ENCODE results near the gene ATL2. TPM values are rescaled to one million over a fixed set of nuclear protein-coding genes. Genes with fewer than 3 reads are reported as not detected.

ATL2 gene
- total and polyA plus RNA-seq, 2 experiments from 2014 or later = 28.0 to 72.4 TPM

GRCh38 chr2:38394903-38395341, 17.8 kb upstream of the ATL2 start:
- Histone ChIP-seq H2AFZ (no peak overlapping the region), H3K9me2 (replicated peaks; ENCODE audit: insufficient read depth) (no peaks in the 10 kb centered on the region), H3K27me3 (no peaks in the 10 kb centered on the region), H3K27ac (no peak overlapping the region), H4K20me1 (ENCODE audit: insufficient read depth, poor library complexity, severe bottlenecking) (no peaks in the 10 kb centered on the region), H3K9me3 (ENCODE audit: low read depth) (no peaks in the 10 kb centered on the region), H3K36me3 (replicated peaks; ENCODE audit: insufficient read depth, low read depth) (no peaks in the 10 kb centered on the region), H3K4me1 (ENCODE audit: insufficient read depth) (no peaks in the 10 kb centered on the region), H3K79me2 (no peaks in the 10 kb centered on the region), H3K4me3 (no peak overlapping the region), H3K4me2 (no peak overlapping the region)
- TF ChIP-seq EZH2phosphoT487 (IDR thresholded peaks at IDR 0.05; ENCODE audit: low read depth, severe bottlenecking, unreplicated experiment) = no peak
- TF ChIP-seq, protein P1, sequence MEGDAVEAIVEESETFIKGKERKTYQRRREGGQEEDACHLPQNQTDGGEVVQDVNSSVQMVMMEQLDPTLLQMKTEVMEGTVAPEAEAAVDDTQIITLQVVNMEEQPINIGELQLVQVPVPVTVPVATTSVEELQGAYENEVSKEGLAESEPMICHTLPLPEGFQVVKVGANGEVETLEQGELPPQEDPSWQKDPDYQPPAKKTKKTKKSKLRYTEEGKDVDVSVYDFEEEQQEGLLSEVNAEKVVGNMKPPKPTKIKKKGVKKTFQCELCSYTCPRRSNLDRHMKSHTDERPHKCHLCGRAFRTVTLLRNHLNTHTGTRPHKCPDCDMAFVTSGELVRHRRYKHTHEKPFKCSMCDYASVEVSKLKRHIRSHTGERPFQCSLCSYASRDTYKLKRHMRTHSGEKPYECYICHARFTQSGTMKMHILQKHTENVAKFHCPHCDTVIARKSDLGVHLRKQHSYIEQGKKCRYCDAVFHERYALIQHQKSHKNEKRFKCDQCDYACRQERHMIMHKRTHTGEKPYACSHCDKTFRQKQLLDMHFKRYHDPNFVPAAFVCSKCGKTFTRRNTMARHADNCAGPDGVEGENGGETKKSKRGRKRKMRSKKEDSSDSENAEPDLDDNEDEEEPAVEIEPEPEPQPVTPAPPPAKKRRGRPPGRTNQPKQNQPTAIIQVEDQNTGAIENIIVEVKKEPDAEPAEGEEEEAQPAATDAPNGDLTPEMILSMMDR (IDR thresholded peaks at IDR 0.05; ENCODE audit: poor library complexity) = no peak
- no peak for TF ChIP-seq EZH2 (IDR thresholded peaks at IDR 0.05; ENCODE audit: borderline replicate concordance)
- WGBS (ENCODE audit: low lambda C conversion rate, missing lambda C conversion rate) = 63% methylated on average over 5 of the region's 5 CpGs
- DNase-seq (ENCODE audit: low spot score) = no peak

DNA sequence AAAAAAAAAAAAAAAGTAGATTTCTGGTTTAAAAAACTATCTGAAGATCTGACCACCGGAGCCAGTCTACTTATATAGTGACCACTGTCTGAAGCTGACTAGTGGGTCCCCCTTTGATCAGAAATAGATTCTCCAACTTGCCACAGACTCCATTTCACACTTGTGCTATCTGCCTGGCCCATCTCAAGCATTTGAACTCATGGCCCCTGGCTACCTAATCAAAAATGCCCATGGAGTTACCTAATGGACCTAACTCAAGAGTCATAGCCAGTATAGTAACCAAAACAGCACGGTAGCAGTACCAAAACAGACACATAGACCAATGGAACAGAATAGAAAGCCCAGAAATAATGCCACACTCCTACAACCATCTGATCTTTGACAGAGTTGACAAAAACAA, 17.0 kb upstream of the ATL2 start:
- no peaks in the 10 kb centered on the region for H3K9me2 ChIP-seq (replicated peaks; ENCODE audit: insufficient read depth)
- no peak overlapping the region for H2AFZ ChIP-seq
- no peaks in the 10 kb centered on the region for H3K79me2 ChIP-seq
- H3K27ac ChIP-seq = no peak overlapping the region
- H3K4me2 ChIP-seq = no peak overlapping the region
- no peaks in the 10 kb centered on the region for H3K4me1 ChIP-seq (ENCODE audit: insufficient read depth)
- no peak for DNase-seq (ENCODE audit: low spot score)
- WGBS (ENCODE audit: low lambda C conversion rate, missing lambda C conversion rate) = 93% methylated on average over 2 of the region's 2 CpGs
- TF ChIP-seq, protein P1 (IDR thresholded peaks at IDR 0.05; ENCODE audit: poor library complexity) = no peak
- no peak for TF ChIP-seq EZH2 (IDR thresholded peaks at IDR 0.05; ENCODE audit: borderline replicate concordance)
- no peak for TF ChIP-seq EZH2phosphoT487 (IDR thresholded peaks at IDR 0.05; ENCODE audit: low read depth, severe bottlenecking, unreplicated experiment)
- H3K9me3 ChIP-seq (ENCODE audit: low read depth) = no peaks in the 10 kb centered on the region
- H4K20me1 ChIP-seq (ENCODE audit: insufficient read depth, poor library complexity, severe bottlenecking) = no peaks in the 10 kb centered on the region
- H3K4me3 ChIP-seq = no peak overlapping the region
- no peaks in the 10 kb centered on the region for H3K27me3 ChIP-seq
- no peaks in the 10 kb centered on the region for H3K36me3 ChIP-seq (replicated peaks; ENCODE audit: insufficient read depth, low read depth)

- WGBS (ENCODE audit: low lambda C conversion rate, missing lambda C conversion rate) = 68% methylated on average over 3 of the region's 3 CpGs
- DNase-seq (ENCODE audit: low spot score) = no peak
- Histone ChIP-seq H3K27ac (no peak overlapping the region), H3K36me3 (replicated peaks; ENCODE audit: insufficient read depth, low read depth) (no peaks in the 10 kb centered on the region), H3K79me2 (no peaks in the 10 kb centered on the region), H3K9me3 (ENCODE audit: low read depth) (no peaks in the 10 kb centered on the region), H2AFZ (no peak overlapping the region), H4K20me1 (ENCODE audit: insufficient read depth, poor library complexity, severe bottlenecking) (no peaks in the 10 kb centered on the region), H3K4me3 (no peak overlapping the region), H3K27me3 (no peaks in the 10 kb centered on the region), H3K4me2 (no peak overlapping the region), H3K4me1 (ENCODE audit: insufficient read depth) (no peaks in the 10 kb centered on the region), H3K9me2 (replicated peaks; ENCODE audit: insufficient read depth) (no peaks in the 10 kb centered on the region)
- no peak for TF ChIP-seq EZH2 (IDR thresholded peaks at IDR 0.05; ENCODE audit: borderline replicate concordance)
- no peak for TF ChIP-seq EZH2phosphoT487 (IDR thresholded peaks at IDR 0.05; ENCODE audit: low read depth, severe bottlenecking, unreplicated experiment)
- TF ChIP-seq, protein P1 (IDR thresholded peaks at IDR 0.05; ENCODE audit: poor library complexity) = no peak
Observed at GRCh38 chr2:38390947-38391346, 13.9 kb upstream of the ATL2 start.

GRCh38 chr2:38387887-38388286, 10.8 kb upstream of the ATL2 start:
- Histone ChIP-seq H3K4me3 (no peak overlapping the region), H2AFZ (no peak overlapping the region), H4K20me1 (ENCODE audit: insufficient read depth, poor library complexity, severe bottlenecking) (no peaks in the 10 kb centered on the region), H3K9me3 (ENCODE audit: low read depth) (no peaks in the 10 kb centered on the region), H3K9me2 (replicated peaks; ENCODE audit: insufficient read depth) (no peaks in the 10 kb centered on the region), H3K79me2 (no peaks in the 10 kb centered on the region), H3K27ac (no peak overlapping the region), H3K36me3 (replicated peaks; ENCODE audit: insufficient read depth, low read depth) (no peaks in the 10 kb centered on the region), H3K4me2 (no peak overlapping the region), H3K27me3 (no peaks in the 10 kb centered on the region), H3K4me1 (ENCODE audit: insufficient read depth) (peaks cover 12% of the 10 kb centered on the region)
- TF ChIP-seq EZH2phosphoT487 (IDR thresholded peaks at IDR 0.05; ENCODE audit: low read depth, severe bottlenecking, unreplicated experiment) (no peak), EZH2 (IDR thresholded peaks at IDR 0.05; ENCODE audit: borderline replicate concordance) (no peak)
- TF ChIP-seq, protein P1 (IDR thresholded peaks at IDR 0.05; ENCODE audit: poor library complexity) = no peak
- DNase-seq (ENCODE audit: low spot score) = no peak
- WGBS (ENCODE audit: low lambda C conversion rate, missing lambda C conversion rate) = 97% methylated on average over 4 of the region's 4 CpGs

All from hepatocyte (in vitro differentiated cells).